HEK293T (cell line): ENCODE measurements around the gene ITPKC.

Experiments used
- BHLHE40 ChIP-seq: fragments of 450-650 bp; IDR thresholded peaks from 2 replicates; pipeline ENCODE4 v1.6.1; 2016; ENCODE audit warnings: mild to moderate bottlenecking, moderate library complexity, borderline replicate concordance
- ELF4 ChIP-seq: fragments of 450-650 bp; IDR thresholded peaks from 2 replicates; pipeline ENCODE4 v1.6.1; 2017; ENCODE audit warnings: antibody characterized with exemption
- FOXA1 ChIP-seq: fragments of 450-650 bp; IDR thresholded peaks from 2 replicates; pipeline ENCODE4 v1.6.1; 2016; ENCODE audit warnings: mild to moderate bottlenecking
- FOXM1 ChIP-seq: fragments of 450-650 bp; IDR thresholded peaks from 2 replicates; pipeline ENCODE4 v1.6.1; 2017; ENCODE audit warnings: mild to moderate bottlenecking, borderline replicate concordance
- LEF1 ChIP-seq: fragments of 450-650 bp; IDR thresholded peaks from 2 replicates; pipeline ENCODE4 v1.6.1; 2017; ENCODE audit warnings: mild to moderate bottlenecking, borderline replicate concordance
- PKNOX1 ChIP-seq: fragments of 450-650 bp; IDR thresholded peaks from 2 replicates; pipeline ENCODE4 v1.6.1; 2016
- SP1 ChIP-seq: fragments of 450-650 bp; IDR thresholded peaks from 2 replicates; pipeline ENCODE4 v1.6.1; 2017
- SUZ12 ChIP-seq: fragments of 450-650 bp; IDR thresholded peaks from 2 replicates; pipeline ENCODE4 v1.6.1; 2016; ENCODE audit warnings: mild to moderate bottlenecking
- TARDBP ChIP-seq: fragments of 450-650 bp; IDR thresholded peaks from 2 replicates; pipeline ENCODE4 v1.6.1; 2016

- TF ChIP-seq PKNOX1, result no peak
- TF ChIP-seq SP1, result no peak
- no peak for TF ChIP-seq LEF1
- no peak for TF ChIP-seq SUZ12
- no peak for TF ChIP-seq FOXA1
- no peak for TF ChIP-seq TARDBP
- TF ChIP-seq BHLHE40, result no peak
- TF ChIP-seq ELF4, result no peak
- no peak for TF ChIP-seq FOXM1
Observed at GRCh38 chr19:40705362-40705651, 11.6 kb upstream of the ITPKC start.
